Ovary (tissue), 9 donors: Measurements from ENCODE around the gene CD276. TPM values are rescaled to one million over a fixed set of nuclear protein-coding genes. Genes with fewer than 3 reads are reported as not detected.

Source experiments
- DNase-seq, 5 donors: peaks; one replicate each; pipeline ENCODE4 v3.0.0-alpha.2; 2019 to 2020
- H3K27ac ChIP-seq, 2 donors: fragments of 200-600 bp; one replicate each; pipeline versions ENCODE4 v1.5.1 to v1.8.0; 2019 to 2022
- H3K27me3 ChIP-seq: fragments of 200-600 bp; one replicate; pipeline ENCODE4 v1.8.0; 2022
- H3K36me3 ChIP-seq: fragments of 200-600 bp; sonication (generic); one replicate; pipeline ENCODE4 v1.5.1; 2019
- H3K4me1 ChIP-seq: one replicate; pipeline ENCODE4 v1.8.1; 2013; ENCODE audit warnings: mild to moderate bottlenecking, moderate library complexity; ENCODE audit not compliant: insufficient read depth
- H3K4me3 ChIP-seq: fragments of 200-600 bp; sonication (generic); one replicate; pipeline ENCODE4 v1.5.1; 2017
- H3K9me3 ChIP-seq, 2 donors: fragments of 200-600 bp in 1 of 2; sonication (generic) in 1 of 2; one replicate each; pipeline versions ENCODE4 v1.5.1 to v1.8.1; 2013 to 2019; ENCODE audit warnings: mild to moderate bottlenecking in 1 of 2, moderate library complexity in 1 of 2
- CTCF ChIP-seq, 3 donors: fragments of 450-650 bp in 2 of 3; fragments of 200-600 bp in 1 of 3; IDR thresholded peaks; one replicate each; pipeline versions ENCODE4 v1.5.1 to v1.8.0; 2016 to 2022; ENCODE audit warnings: antibody characterized with exemption in 3 of 3, mild to moderate bottlenecking in 1 of 3
- EP300 ChIP-seq: sonication (generic); formaldehyde crosslinking; IDR thresholded peaks from one replicate; pipeline ENCODE4 v1.6.1; 2017; ENCODE audit warnings: antibody characterized with exemption
- POLR2A ChIP-seq: fragments of 450-650 bp; IDR thresholded peaks from one replicate; pipeline ENCODE4 v1.6.1; 2017; ENCODE audit warnings: antibody characterized with exemption, mild to moderate bottlenecking, moderate library complexity
- WGBS, 3 donors: extraction: QIAGEN DNeasy Blood & Tissue Kit in 1 of 3; methylation state at CpG; one replicate each; pipeline versions ENCODE4 v1.1.5 to v1.1.7; 2013 to 2017; 5-methylcytosine and 5-hydroxymethylcytosine counted together
- intact Hi-C, 4 donors: fragments of 100-400 bp; cut with DNase I; formaldehyde crosslinking; loops; one replicate each; pipeline versions ENCODE4 v1.11.0 to v1.15.1; 2022 to 2023
- polyA plus RNA-seq, 2 donors: library from polyadenylated mRNA; stranded (reverse); fragments of 200-250 nt in 1 of 2; fragments of 350-450 nt in 1 of 2; fragmentation: Illumina TruSeq in 1 of 2; extraction: RNeasy Lipid Tissue Mini Kit (QIAGEN cat#74804) in 1 of 2; gene quantifications; one replicate each; pipeline ENCODE4 v1.2.3, GENCODE V29; 2013 to 2014
- total RNA-seq, 7 donors: library from RNA; depleted of rRNA in 2 of 7; stranded (reverse); fragments of >200 nt in 2 of 7; fragmentation: NEBNext Ultra II Directional in 3 of 7; extraction: Animal tissue kit (Norgen Biotek cat#: 25700) in 3 of 7; gene quantifications; one replicate each; pipeline versions ENCODE4 v1.1.0 to v1.2.4, GENCODE V29; 2016 to 2023
- donor health status: DM: no; HTN: no; CAD: no; lungs with moderate emphysema.
- donor health status: DM: no; HTN: no; CAD: no.
- donor health status: Bipolar disorder and iron deficiency.
- donor health status: DM: yes; HTN: yes; CAD: no.
- donor health status: DM: no; HTN: no; CAD: no.
- donor health status: DM: yes; HTN: yes; CAD: no.

CD276 gene
- total and polyA plus RNA-seq, 9 donors: 22.5 to 69.2 (median 53.7) TPM

- peak; percentile 65 to 80 (median 69) for DNase-seq
- H3K4me1 ChIP-seq: peaks cover 3% of the 10 kb centered on the region
- TF ChIP-seq POLR2A (no peak), EP300 (no peak), CTCF (IDR thresholded peaks at IDR 0.05) (no peak)
Measured at GRCh38 chr15:73753250-73754130, 69.3 kb downstream of the CD276 start, which contains the start of gene INSYN1. Gene INSYN1, minus strand, starts transcription at chr15:73753351. Its CDS starts 2,221 bp downstream, at chr15:73751130.

GRCh38 chr15:73754461-73754860 is 70.3 kb downstream of the CD276 start:
- TF ChIP-seq POLR2A: no peak
- TF ChIP-seq CTCF (IDR thresholded peaks at IDR 0.05): no peak
- no peak for TF ChIP-seq EP300
- Histone ChIP-seq H3K27ac (no peak overlapping the region), H3K4me1 (peaks cover 3% of the 10 kb centered on the region), H3K36me3 (no peaks in the 10 kb centered on the region), H3K27me3 (no peaks in the 10 kb centered on the region), H3K9me3 (no peaks in the 10 kb centered on the region), H3K4me3 (no peak overlapping the region)
- no peak for DNase-seq
- intact Hi-C loops: no loop called here
- 79 to 87% (median 85%) methylated on average over 8 of the region's 8 CpGs for WGBS, 3 donors

More at GRCh38 chr15:73753250-73754130, 69.3 kb downstream of the CD276 start, which contains the start of gene INSYN1:
- Histone ChIP-seq H3K4me3 (peak within 1 kb of the TSS; percentile 52), H3K27me3 (no peaks in the 10 kb centered on the region), H3K9me3 (no peaks in the 10 kb centered on the region), H3K27ac (peak within 1 kb of the TSS; percentile 29 to 54), H3K36me3 (no peaks in the 10 kb centered on the region)
- WGBS, 3 donors: 11 to 26% (median 15%) methylated on average over 18 to 44 of the region's 44 CpGs
- intact Hi-C loops: no loop called here

- Histone ChIP-seq H3K4me3 (no peak overlapping the region), H3K9me3 (no peaks in the 10 kb centered on the region), H3K36me3 (no peaks in the 10 kb centered on the region), H3K27ac (no peak overlapping the region), H3K27me3 (no peaks in the 10 kb centered on the region), H3K4me1 (peaks cover 3% of the 10 kb centered on the region)
- intact Hi-C loops: no loop called here
- TF ChIP-seq POLR2A (no peak), EP300 (no peak), CTCF (IDR thresholded peaks at IDR 0.05) (no peak)
- WGBS, 3 donors: 92 to 97% (median 95%) methylated on average over 5 of the region's 5 CpGs
- DNase-seq: no peak
Measured at GRCh38 chr15:73755481-73755880, 71.3 kb downstream of the CD276 start.

GRCh38 chr15:73755946-73756345 is 71.8 kb downstream of the CD276 start:
- intact Hi-C loops: no loop called here
- TF ChIP-seq EP300 (no peak), POLR2A (no peak), CTCF (IDR thresholded peaks at IDR 0.05) (no peak)
- peaks cover 3% of the 10 kb centered on the region for H3K4me1 ChIP-seq
- no peaks in the 10 kb centered on the region for H3K36me3 ChIP-seq
- whole genome bisulfite sequencing, 3 donors: 87 to 94% (median 89%) methylated on average over 3 of the region's 3 CpGs
- H3K27me3 ChIP-seq: no peaks in the 10 kb centered on the region
- H3K9me3 ChIP-seq: no peaks in the 10 kb centered on the region
- no peak overlapping the region for H3K4me3 ChIP-seq
- no peak overlapping the region for H3K27ac ChIP-seq
- DNase-seq: no peak
